Kidney glomerular epithelial cell (primary cell): Measurements from ENCODE around the gene TSPAN18.

ENCODE experiments used
- DNase-seq: peaks from one replicate; lab custom pipeline; 2025; lab: John Stamatoyannopoulos, UW

TSPAN18 gene

GRCh38 chr11:44889266-44889665 lies 162.5 kb downstream of the TSPAN18 start:
- no peak for DNase-seq

GRCh38 chr11:44892843-44893242 lies 166.1 kb downstream of the TSPAN18 start:
- DNase-seq = no peak

- DNase-seq = no peak
Measured at GRCh38 chr11:44893308-44893822, 166.6 kb downstream of the TSPAN18 start.

GRCh38 chr11:44893846-44894617 lies 167.3 kb downstream of the TSPAN18 start:
- DNase-seq = peak; percentile 38

GRCh38 chr11:44899959-44900358 lies 173.2 kb downstream of the TSPAN18 start:
- DNase-seq = no peak

- no peak for DNase-seq
Measured at GRCh38 chr11:44901120-44901633, 174.4 kb downstream of the TSPAN18 start.

GRCh38 chr11:44901786-44902185 lies 175.0 kb downstream of the TSPAN18 start:
- DNase-seq = no peak

- DNase-seq = no peak
Measured at GRCh38 chr11:44903035-44903434, 176.3 kb downstream of the TSPAN18 start.

- DNase-seq = no peak
Measured at GRCh38 chr11:44903518-44903917, 176.8 kb downstream of the TSPAN18 start.

- no peak for DNase-seq
Measured at GRCh38 chr11:44904261-44905020, 177.7 kb downstream of the TSPAN18 start.

- DNase-seq = no peak
Measured at GRCh38 chr11:44905131-44905866, 178.5 kb downstream of the TSPAN18 start.

- no peak for DNase-seq
Measured at GRCh38 chr11:44906649-44907048, 179.9 kb downstream of the TSPAN18 start.

GRCh38 chr11:44909557-44909956 lies 182.8 kb downstream of the TSPAN18 start:
- DNase-seq = no peak

- no peak for DNase-seq
Measured at GRCh38 chr11:44910591-44910990, 183.8 kb downstream of the TSPAN18 start.

GRCh38 chr11:44911029-44911814 lies 184.5 kb downstream of the TSPAN18 start:
- DNase-seq = peak; percentile 51

- DNase-seq = no peak
Measured at GRCh38 chr11:44912270-44912987, 185.7 kb downstream of the TSPAN18 start.

- DNase-seq = no peak
Measured at GRCh38 chr11:44913502-44913901, 186.7 kb downstream of the TSPAN18 start.

GRCh38 chr11:44914105-44914504 lies 187.3 kb downstream of the TSPAN18 start:
- no peak for DNase-seq

- no peak for DNase-seq
Measured at GRCh38 chr11:44915004-44915403, 188.2 kb downstream of the TSPAN18 start.

GRCh38 chr11:44915621-44916020 lies 188.9 kb downstream of the TSPAN18 start:
- DNase-seq = no peak

GRCh38 chr11:44916331-44916730 lies 189.6 kb downstream of the TSPAN18 start:
- no peak for DNase-seq
